HFF-Myc (cell line): Measurements from ENCODE around the gene BCAS3.
"Not testable (repeated sequence)": the region's sequence is repeated elsewhere in the genome, so short reads cannot be mapped to it uniquely, and the experiment has no call there.

Experiments
- DNase-seq: peaks from one replicate; pipeline ENCODE4 v3.0.0-alpha.2; 2011; ENCODE audit warnings: low read depth; ENCODE audit errors: extremely low read depth
- H3K4me3 ChIP-seq: replicated peaks from 2 replicates; pipeline ENCODE4 v1.5.1; 2011; ENCODE audit warnings: low read depth, mild to moderate bottlenecking, control low read depth, low read length
- CTCF ChIP-seq: IDR thresholded peaks from 2 replicates; pipeline ENCODE4 v1.5.1; 2012; ENCODE audit warnings: mild to moderate bottlenecking, low read depth, low read length, control low read depth; ENCODE audit errors: missing control alignments

Gene BCAS3

GRCh38 chr17:60749050-60749449, 71.4 kb downstream of the BCAS3 start:
- TF ChIP-seq CTCF: no peak
- no peak overlapping the region for H3K4me3 ChIP-seq
- no peak for DNase-seq

GRCh38 chr17:60749708-60750107, 72.1 kb downstream of the BCAS3 start:
- DNase-seq: no peak
- no peak overlapping the region for H3K4me3 ChIP-seq
- no peak for TF ChIP-seq CTCF

GRCh38 chr17:60750640-60751039, 73.0 kb downstream of the BCAS3 start:
- DNase-seq: no peak
- H3K4me3 ChIP-seq: no peak overlapping the region
- TF ChIP-seq CTCF: no peak

GRCh38 chr17:60751884-60752283, 74.2 kb downstream of the BCAS3 start:
- DNase-seq: no peak
- no peak for TF ChIP-seq CTCF
- H3K4me3 ChIP-seq: no peak overlapping the region

GRCh38 chr17:60752873-60753577, 75.4 kb downstream of the BCAS3 start:
- H3K4me3 ChIP-seq: no peak overlapping the region
- DNase-seq: no peak
- no peak for TF ChIP-seq CTCF

GRCh38 chr17:60754057-60754604, 76.5 kb downstream of the BCAS3 start:
- DNase-seq: no peak
- H3K4me3 ChIP-seq: no peak overlapping the region
- no peak for TF ChIP-seq CTCF

- not testable (repeated sequence) for DNase-seq, H3K4me3 ChIP-seq
These were observed 79.1 kb downstream of the BCAS3 start for GRCh38 chr17:60756798-60757197.
